Measurements from ENCODE around the gene FAM107A. TPM values are rescaled to one million over a fixed set of nuclear protein-coding genes. Genes with fewer than 3 reads are reported as not detected.

Gene FAM107A
- total and polyA plus RNA-seq, 2 of the 13 experiments (the other 11 are each of a cell fraction or from before 2014, with no cell fraction given) = not detected

- H2AFZ ChIP-seq (ENCODE audit: low read length) = no peak overlapping the region
- FAIRE-seq (no peak), ATAC-seq (no peak), DNase-seq (ENCODE audit: low spot score) (no peak)
- H3K4me1 ChIP-seq (ENCODE audit: insufficient read depth, low read length) = peaks cover 9% of the 10 kb centered on the region
- in situ Hi-C loops (cut with HindIII; ENCODE audit: extremely low pct_ligation_motif_present, low pct_unique_long_range_greater_than_20kb) = no loop called here
- no peak for TF ChIP-seq ZBTB20 (CRISPR knock-in tag; IDR thresholded peaks at IDR 0.05; ENCODE audit: borderline replicate concordance, low read depth)
- TF ChIP-seq KDM3A (CRISPR knock-in tag; IDR thresholded peaks at IDR 0.05; ENCODE audit: low read depth) = no peak
- TF ChIP-seq MYNN (CRISPR knock-in tag; IDR thresholded peaks at IDR 0.05; ENCODE audit: low read depth) = no peak
- TF ChIP-seq ZNF891 (CRISPR knock-in tag; IDR thresholded peaks at IDR 0.05) = no peak
- no peak for TF ChIP-seq REL (CRISPR knock-in tag; conservative IDR thresholded peaks at IDR 0.05)
- no peak for TF ChIP-seq KAT7 (CRISPR knock-in tag; IDR thresholded peaks at IDR 0.05; ENCODE audit: borderline replicate concordance)
- no peak for TF ChIP-seq MED1 (CRISPR knock-in tag; IDR thresholded peaks at IDR 0.05)
- ChIA-PET CTCF (ENCODE audit: low intra/inter-chr PET ratio, low total read pairs) (no interaction called here), POLR2A (no interaction called here)
- no peaks in the 10 kb centered on the region for H4K20me1 ChIP-seq (ENCODE audit: insufficient read depth, low read length)
- BruUV-seq (replicated peaks) = no TSS peak
- no peak overlapping the region for H3K4me3 ChIP-seq (replicated peaks in 1 of 3; ENCODE audit: insufficient read depth in 1 of 3, low read depth in 2 of 3, low read length in 3 of 3)
- peaks cover 4% of the 10 kb centered on the region; the same call in 1 of the 2 replicates for H3K9me3 ChIP-seq (ENCODE audit: low read length)
- H3K9ac ChIP-seq (ENCODE audit: insufficient read depth, low read depth, low read length) = no peak overlapping the region
- no peaks in the 10 kb centered on the region for H3K36me3 ChIP-seq (replicated peaks in 1 of 2; ENCODE audit: control insufficient read depth in 1 of 2, insufficient read depth in 2 of 2, low read length in 2 of 2)
- no peaks in the 10 kb centered on the region for H3K27me3 ChIP-seq (ENCODE audit: control insufficient read depth in 1 of 2, insufficient read depth in 2 of 2, low read length in 2 of 2)
- H3K79me2 ChIP-seq (ENCODE audit: insufficient read depth, low read length) = no peaks in the 10 kb centered on the region
- 95% methylated on average over 3 of the region's 3 CpGs for WGBS (ENCODE audit: low lambda C conversion rate)
- no peak overlapping the region for H3K4me2 ChIP-seq (ENCODE audit: low read depth, low read length)
- no peak overlapping the region for H3K27ac ChIP-seq (ENCODE audit: extremely low read length, insufficient read depth, low read length)
- intact Hi-C loops (cut with micrococcal nuclease; ENCODE audit: unreplicated experiment) = no loop called here
Measured at GRCh38 chr3:58544541-58544940, 32.6 kb downstream of the FAM107A start.

GRCh38 chr3:58540176-58540858 is 36.9 kb downstream of the FAM107A start:
- Histone ChIP-seq H3K36me3 (replicated peaks in 1 of 2; ENCODE audit: control insufficient read depth in 1 of 2, insufficient read depth in 2 of 2, low read length in 2 of 2) (no peaks in the 10 kb centered on the region), H3K4me3 (replicated peaks in 1 of 3; ENCODE audit: insufficient read depth in 1 of 3, low read depth in 2 of 3, low read length in 3 of 3) (no peak overlapping the region), H3K27ac (ENCODE audit: extremely low read length, insufficient read depth, low read length) (no peak overlapping the region), H3K9me3 (ENCODE audit: low read length) (no peaks in the 10 kb centered on the region), H3K27me3 (ENCODE audit: control insufficient read depth in 1 of 2, insufficient read depth in 2 of 2, low read length in 2 of 2) (no peaks in the 10 kb centered on the region), H3K4me1 (ENCODE audit: insufficient read depth, low read length) (peaks cover 33% of the 10 kb centered on the region), H3K9ac (ENCODE audit: insufficient read depth, low read depth, low read length) (no peak overlapping the region), H4K20me1 (ENCODE audit: insufficient read depth, low read length) (no peaks in the 10 kb centered on the region), H3K4me2 (ENCODE audit: low read depth, low read length) (no peak overlapping the region), H3K79me2 (ENCODE audit: insufficient read depth, low read length) (no peaks in the 10 kb centered on the region), H2AFZ (ENCODE audit: low read length) (no peak overlapping the region)
- ChIA-PET POLR2A (no interaction called here), CTCF (ENCODE audit: low intra/inter-chr PET ratio, low total read pairs) (no interaction called here)
- 94% methylated on average over 7 of the region's 8 CpGs for WGBS (ENCODE audit: low lambda C conversion rate)
- DNase-seq (ENCODE audit: low spot score) = no peak
- in situ Hi-C loops (cut with HindIII; ENCODE audit: extremely low pct_ligation_motif_present, low pct_unique_long_range_greater_than_20kb) = no loop called here
- no TSS peak for BruUV-seq (replicated peaks)
- no peak for ATAC-seq
- intact Hi-C loops (cut with micrococcal nuclease; ENCODE audit: unreplicated experiment) = no loop called here
- FAIRE-seq = no peak
- no peak for TF ChIP-seq MAFG (CRISPR knock-in tag; IDR thresholded peaks at IDR 0.05)
- TF ChIP-seq FOXO4 (CRISPR knock-in tag; conservative IDR thresholded peaks at IDR 0.05) = 0 out of 2 replicates have a peak, but pooled peaks have one; percentile 55
- peak; percentile 98 for TF ChIP-seq MAFF (IDR thresholded peaks at IDR 0.05; ENCODE audit: low read depth, low read length)
- no peak for TF ChIP-seq ZNF672 (CRISPR knock-in tag; IDR thresholded peaks at IDR 0.05)
- TF ChIP-seq MAFK (conservative IDR thresholded peaks at IDR 0.05 in 1 of 2, IDR thresholded peaks at IDR 0.05 in 1 of 2; ENCODE audit: low read length in 2 of 2) = peak; percentile 98 to 99
- no peak for TF ChIP-seq ZBTB49 (CRISPR knock-in tag; IDR thresholded peaks at IDR 0.05; ENCODE audit: borderline replicate concordance)
- no peak for TF ChIP-seq RBM22 (optimal IDR thresholded peaks at IDR 0.05; ENCODE audit: low read length)

All from HepG2 (cell line).